Tibial artery (tissue), 4 donors: Measurements from ENCODE around the gene EFNB2.

Experiments used
- DNase-seq, 2 donors: peaks; one replicate each; pipeline ENCODE4 v3.0.0-alpha.2; 2019
- H3K27ac ChIP-seq, 2 donors: fragments of 200-600 bp; sonication (generic) in 1 of 2; 1 replicate in 1 of 2; 2 replicates in 1 of 2; pipeline ENCODE4 v1.5.1; 2018 to 2019; ENCODE audit warnings: mild to moderate bottlenecking in 1 of 2
- H3K27me3 ChIP-seq, 2 donors: fragments of 200-600 bp; sonication (generic) in 1 of 2; one replicate each; pipeline versions ENCODE4 v1.5.1 to v1.6.0; 2016 to 2019
- H3K36me3 ChIP-seq, 3 donors: fragments of 200-600 bp; sonication (generic) in 2 of 3; one replicate each; pipeline ENCODE4 v1.5.1; 2016 to 2019; ENCODE audit warnings: mild to moderate bottlenecking in 2 of 3
- H3K4me1 ChIP-seq, 4 donors: fragments of 200-600 bp; sonication (generic) in 2 of 4; 1 replicate in 3 of 4; 2 replicates in 1 of 4; pipeline ENCODE4 v1.5.1; 2016 to 2019
- H3K4me3 ChIP-seq, 2 donors: fragments of 200-600 bp; sonication (generic) in 1 of 2; 1 replicate in 1 of 2; 2 replicates in 1 of 2; pipeline ENCODE4 v1.5.1; 2018 to 2019; ENCODE audit warnings: mild to moderate bottlenecking in 2 of 2
- H3K9me3 ChIP-seq, 3 donors: fragments of 200-600 bp; sonication (generic) in 1 of 3; one replicate each; pipeline ENCODE4 v1.5.1; 2016 to 2019
- CTCF ChIP-seq, 2 experiments: fragments of 200-600 bp in 1 of 2; fragments of 450-650 bp in 1 of 2; IDR thresholded peaks; one replicate each; pipeline ENCODE4 v1.5.1; 2017 to 2019; ENCODE audit warnings: antibody characterized with exemption in 2 of 2, mild to moderate bottlenecking in 1 of 2, moderate library complexity in 1 of 2
- intact Hi-C: fragments of 100-400 bp; cut with DNase I; formaldehyde crosslinking; loops from one replicate; pipeline ENCODE4 v1.15.0; 2023; ENCODE audit warnings: low total_unique reads

Gene EFNB2

GRCh38 chr13:106492588-106493475 lies 42.6 kb downstream of the EFNB2 start:
- peaks cover 0 to 3% (median 1%) of the 10 kb centered on the region in 4 donors for H3K4me1 ChIP-seq
- H3K27me3 ChIP-seq, result no peaks in the 10 kb centered on the region
- peaks cover 21 to 29% (median 24%) of the 10 kb centered on the region in 3 donors for H3K36me3 ChIP-seq
- H3K27ac ChIP-seq, result no peak overlapping the region
- intact Hi-C loops, result no loop called here
- no peak for DNase-seq
- H3K4me3 ChIP-seq, result no peak overlapping the region
- no peaks in the 10 kb centered on the region for H3K9me3 ChIP-seq
- no peak for TF ChIP-seq CTCF (IDR thresholded peaks at IDR 0.05)

- H3K4me3 ChIP-seq, result no peak overlapping the region
- no peak for DNase-seq
- intact Hi-C loops, result no loop called here
- H3K27me3 ChIP-seq, result no peaks in the 10 kb centered on the region
- no peak for TF ChIP-seq CTCF (IDR thresholded peaks at IDR 0.05)
- H3K27ac ChIP-seq, result no peak overlapping the region
- H3K36me3 ChIP-seq, result peaks cover 21 to 29% (median 24%) of the 10 kb centered on the region in 3 donors
- H3K9me3 ChIP-seq, result no peaks in the 10 kb centered on the region
- no peaks in the 10 kb centered on the region for H3K4me1 ChIP-seq
Observed at GRCh38 chr13:106491928-106492587, 43.4 kb downstream of the EFNB2 start.

GRCh38 chr13:106491463-106491862 lies 44.0 kb downstream of the EFNB2 start:
- TF ChIP-seq CTCF (IDR thresholded peaks at IDR 0.05), result no peak
- H3K27ac ChIP-seq, result no peak overlapping the region
- no peaks in the 10 kb centered on the region for H3K4me1 ChIP-seq
- no peak overlapping the region for H3K4me3 ChIP-seq
- no peaks in the 10 kb centered on the region for H3K27me3 ChIP-seq
- intact Hi-C loops, result no loop called here
- H3K9me3 ChIP-seq, result no peaks in the 10 kb centered on the region
- peaks cover 21 to 29% (median 24%) of the 10 kb centered on the region in 3 donors for H3K36me3 ChIP-seq
- no peak for DNase-seq

- no peak overlapping the region for H3K4me3 ChIP-seq
- no peak for TF ChIP-seq CTCF (IDR thresholded peaks at IDR 0.05)
- DNase-seq, result no peak
Observed at GRCh38 chr13:106490569-106491321, 44.7 kb downstream of the EFNB2 start.

GRCh38 chr13:106489849-106490568 lies 45.5 kb downstream of the EFNB2 start:
- no peak for TF ChIP-seq CTCF (IDR thresholded peaks at IDR 0.05)
- Histone ChIP-seq H3K27ac (no peak overlapping the region), H3K4me1 (peaks cover 0 to 10% (median 7%) of the 10 kb centered on the region in 4 donors), H3K27me3 (no peaks in the 10 kb centered on the region), H3K9me3 (no peaks in the 10 kb centered on the region), H3K36me3 (peaks cover 21 to 29% (median 24%) of the 10 kb centered on the region in 3 donors), H3K4me3 (no peak overlapping the region)
- intact Hi-C loops, result no loop called here
- no peak for DNase-seq

More at GRCh38 chr13:106490569-106491321, 44.7 kb downstream of the EFNB2 start:
- intact Hi-C loops, result no loop called here
- no peak overlapping the region for H3K27ac ChIP-seq
- H3K27me3 ChIP-seq, result no peaks in the 10 kb centered on the region
- H3K36me3 ChIP-seq, result peaks cover 21 to 29% (median 24%) of the 10 kb centered on the region in 3 donors
- H3K9me3 ChIP-seq, result no peaks in the 10 kb centered on the region
- peaks cover 0 to 3% (median 1%) of the 10 kb centered on the region in 4 donors for H3K4me1 ChIP-seq
